GM19025 (cell line): ENCODE data around the gene PI4KA.

Experiments used
- ATAC-seq: cut with Tn5 transposase; IDR thresholded peaks from one replicate; pipeline ENCODE4 v1.9.1; 2021; ENCODE audit warnings: mild to moderate bottlenecking, low read depth, moderate library complexity; ENCODE audit not compliant: unreplicated experiment

Gene PI4KA

GRCh38 chr22:20796731-20797130 is 61.9 kb downstream of the PI4KA start:
- ATAC-seq: no peak

DNA sequence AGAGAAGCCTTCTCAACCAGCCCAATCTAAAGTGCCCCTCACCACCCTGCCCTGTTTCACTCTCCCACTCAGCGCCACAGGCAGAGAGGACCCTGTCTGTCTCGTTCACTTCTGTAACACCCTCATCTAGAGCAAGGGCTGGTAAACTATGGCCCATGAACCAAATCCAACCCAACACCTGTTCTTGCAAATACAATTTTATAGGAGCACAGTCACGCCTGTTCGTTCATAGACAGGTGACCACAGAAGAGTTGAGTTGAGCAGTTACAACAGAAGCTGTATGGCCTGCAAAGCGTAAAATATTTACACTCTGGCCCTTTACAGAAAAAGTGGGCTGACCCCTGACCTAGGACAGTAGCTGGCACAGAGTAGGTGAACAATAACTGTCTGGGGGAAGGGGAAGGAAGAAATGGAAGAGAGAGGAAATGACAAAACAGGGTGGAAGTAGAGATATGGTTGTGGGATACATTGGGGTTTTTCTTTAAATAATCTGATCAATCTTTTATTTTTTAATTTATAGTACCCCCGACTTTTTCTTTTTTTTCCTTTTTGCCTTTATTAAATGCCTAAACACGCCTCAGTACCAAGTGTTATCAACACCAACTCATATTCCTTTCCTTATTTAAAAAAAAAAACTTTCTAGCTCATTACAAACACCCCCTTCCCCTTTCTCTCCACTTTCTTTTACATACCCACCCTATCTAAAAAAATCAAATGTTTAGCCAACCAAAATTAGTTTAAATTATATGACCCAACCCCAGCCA is 63.8 kb downstream of the PI4KA start:
- no peak for ATAC-seq

DNA sequence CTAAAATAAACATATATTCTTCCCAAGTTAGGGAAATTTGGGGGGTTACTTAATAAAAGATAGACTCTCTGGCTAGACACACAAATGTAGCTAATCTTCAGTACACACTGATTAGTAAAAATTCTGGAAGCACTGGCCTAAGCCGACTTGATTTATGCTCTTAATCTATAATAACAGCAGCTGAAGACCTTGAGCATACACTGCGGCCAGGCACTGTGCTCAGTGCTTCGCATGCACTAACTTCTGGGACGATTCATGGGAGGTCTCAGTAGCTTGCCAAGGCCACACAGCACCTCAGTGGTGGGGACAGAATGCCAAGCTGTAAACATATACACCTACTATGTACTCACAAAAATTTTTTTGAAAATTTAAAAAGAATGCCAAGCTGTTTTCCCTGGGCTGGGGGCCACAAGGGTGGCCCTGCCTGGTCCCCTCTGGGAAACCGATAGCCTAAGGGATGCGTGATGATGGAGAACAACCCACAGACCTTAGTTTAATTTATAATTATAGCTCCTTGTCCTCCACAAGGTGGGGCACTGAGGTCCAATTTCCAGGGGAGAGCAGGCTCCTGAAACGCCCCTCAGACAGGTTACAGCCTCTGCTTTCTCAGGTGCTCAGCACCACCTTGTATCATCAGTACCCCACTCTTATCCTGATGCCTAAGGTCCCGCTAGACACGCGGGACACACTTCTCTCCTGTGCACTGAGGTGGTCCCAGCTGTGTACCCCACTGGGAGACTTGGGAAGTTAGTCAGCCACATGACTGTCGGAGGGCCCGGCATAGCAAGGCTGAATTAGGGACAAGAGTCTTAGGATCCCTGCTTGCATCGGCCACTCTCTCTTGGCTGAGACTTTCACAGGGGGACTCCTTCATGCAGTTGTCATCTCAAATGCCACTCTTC is 64.6 kb downstream of the PI4KA start:
- ATAC-seq: no peak

DNA sequence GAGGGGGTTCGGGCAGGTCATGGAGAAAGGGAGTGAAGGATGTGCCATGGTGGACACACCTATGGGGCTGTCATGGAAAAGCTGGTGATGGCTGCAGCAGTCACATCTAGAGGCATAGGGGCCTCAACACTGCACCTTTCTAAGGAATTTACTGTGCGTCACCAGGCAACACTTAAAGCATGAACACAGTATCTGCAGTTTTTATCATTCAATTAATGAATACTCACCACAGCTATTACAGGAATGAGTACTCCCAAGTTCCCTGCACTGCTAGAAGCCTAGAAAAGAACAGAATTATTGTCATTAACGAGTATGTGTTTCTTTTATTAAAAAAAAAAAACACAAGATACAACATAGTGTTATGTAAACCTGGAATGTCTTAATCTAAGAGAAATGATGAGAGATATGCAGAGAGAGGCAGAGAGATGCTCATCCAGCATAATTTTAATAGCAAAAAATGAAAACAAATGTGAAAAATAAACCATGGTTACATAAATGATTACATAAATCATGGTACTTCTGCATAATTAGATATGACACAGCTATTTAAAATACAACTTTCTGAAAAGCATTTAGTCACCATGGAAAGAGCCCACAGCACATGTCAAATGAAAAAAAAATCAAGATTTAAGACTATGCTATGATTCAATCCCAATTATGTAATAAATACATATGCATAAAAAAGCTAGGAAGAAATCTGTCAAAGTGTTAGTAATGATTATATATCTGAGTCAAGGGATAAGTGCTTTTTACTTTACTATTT is 65.5 kb downstream of the PI4KA start:
- ATAC-seq: no peak

DNA sequence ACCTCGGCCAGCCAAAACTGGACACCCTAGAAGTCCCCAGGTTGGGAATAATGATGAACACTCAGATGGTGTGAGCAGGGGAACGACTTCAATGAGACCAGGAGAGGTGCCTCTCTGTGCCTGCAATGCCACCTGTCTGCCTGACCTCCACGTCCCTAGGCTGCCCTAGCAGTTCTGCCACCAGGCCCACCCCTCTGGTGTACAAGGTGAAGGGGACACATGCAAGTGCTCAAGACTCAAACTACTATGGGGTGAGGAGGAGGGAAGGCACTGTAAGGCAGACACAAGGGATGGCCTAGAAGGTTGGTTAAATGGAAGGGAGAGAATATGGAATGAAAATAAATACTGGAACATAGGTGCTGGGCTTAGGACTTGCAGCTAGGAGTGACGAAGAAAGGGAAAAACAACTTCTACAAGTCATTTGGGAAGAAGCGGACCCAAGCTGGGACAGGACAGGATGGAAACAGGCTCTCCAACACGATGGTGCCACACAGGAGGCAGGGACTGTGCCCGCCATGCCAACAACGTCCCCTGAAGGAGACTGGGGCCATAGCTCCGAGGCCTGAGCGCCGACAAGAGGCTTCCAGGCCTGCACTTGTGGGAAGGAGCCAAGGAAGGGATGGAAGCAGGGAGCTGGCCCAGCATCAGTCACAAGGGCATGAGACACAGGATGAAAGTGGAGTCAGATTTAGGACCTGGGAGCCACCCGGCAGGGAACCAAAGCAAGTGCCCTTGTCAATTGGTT is 66.2 kb downstream of the PI4KA start:
- no peak for ATAC-seq

- no peak for ATAC-seq
These were observed 69.8 kb downstream of the PI4KA start for GRCh38 chr22:20788627-20789344.

DNA sequence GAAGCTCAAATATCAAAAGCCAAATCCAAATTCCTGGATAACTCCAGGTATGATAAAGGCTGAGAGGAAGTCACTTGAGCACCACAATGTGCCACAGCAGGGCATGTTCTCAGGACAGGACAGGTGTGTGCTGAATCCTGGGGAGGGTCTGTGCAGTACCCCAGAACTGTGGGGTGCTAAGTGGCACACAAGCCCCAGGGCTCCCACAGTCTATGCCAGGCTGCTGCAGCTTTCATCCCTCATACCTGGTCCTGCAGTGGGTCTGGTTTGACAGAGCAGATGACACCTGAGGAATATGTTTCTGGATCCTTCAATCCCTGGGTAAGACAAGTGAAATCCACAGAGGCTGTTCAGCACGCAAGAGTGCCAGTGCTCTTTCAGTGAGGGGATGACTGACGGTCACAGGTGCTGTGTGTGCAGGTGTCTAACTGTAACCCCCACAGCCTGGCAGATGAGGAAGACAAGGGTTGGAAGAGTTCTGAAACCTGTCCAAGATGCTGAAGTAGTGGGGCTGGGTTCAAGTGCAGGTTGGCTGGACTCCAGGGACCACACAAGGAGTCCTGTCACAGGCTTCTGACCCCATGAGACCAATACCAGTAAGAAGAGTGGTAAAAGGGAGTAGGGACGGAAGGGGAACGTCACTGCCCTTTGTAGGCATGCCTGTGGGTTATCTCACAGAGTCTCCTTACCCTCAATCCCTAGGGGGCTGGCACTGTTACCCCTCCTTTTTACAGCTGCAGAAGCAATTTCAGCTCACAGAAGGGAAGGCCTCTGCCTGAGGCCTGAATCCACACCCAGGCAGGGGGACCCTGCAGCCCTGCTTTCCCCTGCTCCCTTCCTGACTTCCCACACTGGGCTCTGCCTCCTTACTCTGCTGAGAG is 70.6 kb downstream of the PI4KA start:
- ATAC-seq: no peak

DNA sequence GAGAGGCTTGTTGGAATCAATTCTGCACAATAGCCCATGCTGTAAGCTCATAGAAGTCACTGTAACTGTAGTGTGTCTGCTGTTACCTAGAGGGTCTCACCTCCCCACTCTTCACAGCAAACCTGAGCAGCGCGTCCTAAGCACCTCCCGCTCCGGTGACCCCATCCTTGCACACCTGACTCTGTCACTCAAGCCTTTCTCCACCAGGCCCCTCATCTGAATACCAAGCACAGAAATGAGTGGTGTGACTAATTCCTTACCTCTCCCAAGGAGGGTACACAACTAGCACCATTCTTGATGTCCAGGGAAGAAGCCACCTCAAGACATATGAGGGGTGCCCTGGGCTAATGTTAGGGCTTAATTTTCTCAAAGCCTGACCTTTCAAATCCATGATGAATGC is 71.4 kb downstream of the PI4KA start:
- ATAC-seq: no peak

DNA sequence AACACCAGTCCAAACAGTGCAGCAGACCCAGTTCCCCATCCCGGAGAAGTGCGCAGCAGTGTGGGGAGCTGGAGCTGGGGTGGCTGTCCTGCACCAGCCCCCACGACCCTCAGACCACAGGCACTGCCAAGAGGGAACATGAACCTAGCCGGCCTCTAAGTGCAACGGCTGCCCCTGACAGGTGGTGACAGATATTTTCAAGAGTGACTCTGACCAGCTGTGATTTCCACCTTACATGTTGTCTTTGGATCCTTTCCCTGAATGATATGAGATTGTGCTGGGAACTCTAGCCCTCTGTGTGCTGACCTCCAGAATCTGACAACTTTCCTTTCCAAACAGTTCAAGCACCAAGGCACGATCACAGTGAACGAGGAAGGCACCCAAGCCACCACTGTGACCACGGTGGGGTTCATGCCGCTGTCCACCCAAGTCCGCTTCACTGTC is 72.1 kb downstream of the PI4KA start:
- ATAC-seq: no peak

DNA sequence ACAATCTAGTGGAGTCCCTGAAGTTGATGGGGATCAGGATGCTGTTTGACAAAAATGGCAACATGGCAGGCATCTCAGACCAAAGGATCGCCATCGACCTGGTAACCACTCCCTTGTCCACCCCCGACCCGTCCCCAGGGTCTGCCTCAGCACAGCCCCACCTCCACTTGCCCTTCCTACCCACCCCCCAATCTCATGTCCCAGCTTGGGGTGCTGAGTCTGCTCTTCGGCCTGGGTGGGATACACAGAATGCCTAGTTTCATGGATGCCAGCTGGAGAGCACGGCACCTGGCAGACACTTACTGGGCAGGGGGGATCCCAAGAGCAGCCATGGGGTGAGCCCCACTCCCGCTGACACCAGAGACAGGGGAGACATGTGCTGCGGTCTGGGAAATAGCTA is 72.6 kb downstream of the PI4KA start:
- ATAC-seq: no peak

DNA sequence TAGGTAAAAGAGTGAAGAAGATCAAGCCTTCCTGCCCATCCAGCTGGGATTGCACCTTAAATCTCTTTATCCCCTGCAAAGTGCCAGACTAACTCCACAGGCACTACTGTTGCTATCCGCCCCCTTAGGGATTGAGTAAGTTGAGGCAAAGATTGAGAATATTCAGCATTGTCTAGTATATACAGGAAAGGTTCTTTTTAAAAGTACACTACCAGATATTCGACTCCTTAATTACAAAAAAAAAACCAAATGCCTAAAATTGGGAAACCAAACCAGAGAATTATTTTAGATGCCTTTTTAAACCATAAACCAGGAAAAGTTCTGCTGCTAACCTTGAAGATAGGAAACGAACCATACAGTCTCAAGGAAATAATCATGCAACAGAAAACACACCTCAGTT is 73.2 kb downstream of the PI4KA start:
- ATAC-seq: no peak

- no peak for ATAC-seq
These were observed 74.5 kb downstream of the PI4KA start for GRCh38 chr22:20783844-20784723.

DNA sequence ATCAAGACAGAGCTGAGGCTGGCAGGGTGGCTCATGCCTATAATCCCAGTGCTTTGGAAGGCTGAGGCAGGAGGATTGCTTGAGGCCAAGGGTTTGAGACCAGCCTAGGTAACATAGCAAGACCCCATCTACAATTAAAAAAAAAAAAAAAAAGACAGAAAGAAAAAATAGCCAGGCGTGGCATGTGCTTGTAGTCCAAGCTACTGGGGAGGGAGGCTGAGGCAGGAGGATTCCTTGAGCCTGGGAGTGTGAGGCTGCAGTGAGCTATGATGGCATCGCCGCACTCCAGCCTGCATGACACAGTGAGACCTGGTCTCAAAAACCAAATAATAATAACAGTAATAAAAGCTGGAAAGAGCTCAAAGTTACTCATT is 75.3 kb downstream of the PI4KA start:
- ATAC-seq: no peak

- ATAC-seq: no peak
These were observed 75.9 kb downstream of the PI4KA start for GRCh38 chr22:20782596-20783299.

GRCh38 chr22:20782083-20782482 is 76.5 kb downstream of the PI4KA start:
- no peak for ATAC-seq

GRCh38 chr22:20781272-20781990 is 77.2 kb downstream of the PI4KA start:
- ATAC-seq: no peak

- ATAC-seq: no peak
These were observed 78.8 kb downstream of the PI4KA start for GRCh38 chr22:20779818-20780158.
